GM12873 (cell line): ENCODE results near the gene NFKB1.

ENCODE experiments used
- TF ChIP-seq, protein P1 (sequence below): IDR thresholded peaks from 2 replicates; pipeline ENCODE4 v1.5.1; 2012; ENCODE audit warnings: low read depth, mild to moderate bottlenecking, moderate library complexity, low read length, control low read depth; ENCODE audit not compliant: insufficient read depth; ENCODE audit errors: missing control alignments

The NFKB1 gene

DNA sequence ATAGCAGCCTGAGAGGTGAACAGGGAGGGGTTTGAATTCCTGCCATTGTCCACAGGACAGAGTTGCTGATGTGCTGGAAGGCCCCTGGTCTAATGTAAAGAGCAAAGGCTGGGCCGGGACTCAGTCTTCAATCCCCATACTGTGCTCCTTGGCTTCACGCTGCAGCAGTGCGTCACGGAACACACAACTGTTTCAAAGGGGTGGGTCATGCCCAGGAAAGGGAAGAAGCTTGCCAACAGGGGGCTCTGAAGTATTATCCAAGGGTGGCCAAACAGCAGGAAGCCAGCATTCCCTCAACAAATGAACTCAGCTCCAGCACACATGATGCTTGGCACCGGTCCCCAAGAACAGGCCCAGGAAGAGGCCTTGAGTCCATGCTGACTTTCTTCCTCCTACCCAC is 122.5 kb downstream of the NFKB1 start:
- TF ChIP-seq, protein P1, sequence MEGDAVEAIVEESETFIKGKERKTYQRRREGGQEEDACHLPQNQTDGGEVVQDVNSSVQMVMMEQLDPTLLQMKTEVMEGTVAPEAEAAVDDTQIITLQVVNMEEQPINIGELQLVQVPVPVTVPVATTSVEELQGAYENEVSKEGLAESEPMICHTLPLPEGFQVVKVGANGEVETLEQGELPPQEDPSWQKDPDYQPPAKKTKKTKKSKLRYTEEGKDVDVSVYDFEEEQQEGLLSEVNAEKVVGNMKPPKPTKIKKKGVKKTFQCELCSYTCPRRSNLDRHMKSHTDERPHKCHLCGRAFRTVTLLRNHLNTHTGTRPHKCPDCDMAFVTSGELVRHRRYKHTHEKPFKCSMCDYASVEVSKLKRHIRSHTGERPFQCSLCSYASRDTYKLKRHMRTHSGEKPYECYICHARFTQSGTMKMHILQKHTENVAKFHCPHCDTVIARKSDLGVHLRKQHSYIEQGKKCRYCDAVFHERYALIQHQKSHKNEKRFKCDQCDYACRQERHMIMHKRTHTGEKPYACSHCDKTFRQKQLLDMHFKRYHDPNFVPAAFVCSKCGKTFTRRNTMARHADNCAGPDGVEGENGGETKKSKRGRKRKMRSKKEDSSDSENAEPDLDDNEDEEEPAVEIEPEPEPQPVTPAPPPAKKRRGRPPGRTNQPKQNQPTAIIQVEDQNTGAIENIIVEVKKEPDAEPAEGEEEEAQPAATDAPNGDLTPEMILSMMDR: peak; percentile 7

DNA sequence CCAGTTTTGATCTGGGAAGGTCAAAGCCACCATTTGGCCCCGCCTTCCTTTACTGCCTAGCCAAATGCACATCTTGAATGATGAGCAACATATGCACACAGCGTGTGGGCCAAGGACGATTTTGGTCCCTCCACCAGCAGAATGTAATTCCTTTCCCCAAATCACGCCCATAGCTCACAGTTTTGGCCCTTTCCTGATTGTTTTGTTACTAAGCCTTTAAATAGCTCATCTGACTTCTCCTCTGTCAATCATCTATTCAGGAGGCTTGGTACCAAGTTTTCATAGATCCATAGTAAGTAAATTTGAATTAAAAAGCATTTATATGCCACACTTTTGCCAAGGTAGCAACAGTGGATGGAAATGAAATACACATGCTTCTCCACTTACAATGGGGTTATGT is 123.3 kb downstream of the NFKB1 start:
- TF ChIP-seq, protein P1: no peak

DNA sequence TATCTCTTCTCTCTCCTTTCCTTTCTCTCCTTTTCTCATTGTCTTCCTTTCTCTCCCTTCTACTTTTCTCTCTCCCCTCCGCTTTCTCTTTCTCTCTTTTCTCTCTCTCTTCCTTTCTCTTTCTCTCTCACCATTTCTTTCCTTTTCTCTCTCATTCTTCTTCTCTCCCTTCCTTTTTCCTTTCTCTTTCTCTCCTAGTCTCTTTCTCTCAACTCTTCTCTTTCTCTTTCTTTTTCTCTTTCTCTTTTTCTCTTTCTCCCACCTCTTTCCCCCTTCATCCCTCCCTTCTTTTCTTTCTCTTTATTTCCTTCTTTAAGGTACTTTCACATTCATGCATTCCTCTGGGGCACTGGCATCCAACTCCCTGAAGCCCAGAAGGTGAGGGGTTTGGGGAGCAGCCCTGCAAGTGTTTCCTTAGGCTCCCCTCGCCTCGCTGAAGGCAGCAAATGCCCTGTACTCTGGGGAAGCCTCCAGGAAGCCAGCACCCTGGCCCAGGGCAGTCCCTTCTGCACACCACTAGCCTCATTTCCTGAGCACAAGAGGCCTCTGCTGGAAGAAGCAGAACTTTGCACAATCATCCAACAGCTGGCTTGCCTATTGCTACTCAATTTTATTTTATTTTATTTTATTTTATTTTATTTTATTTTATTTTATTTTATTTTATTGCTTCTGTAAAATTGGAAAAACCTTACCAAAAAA is 124.2 kb downstream of the NFKB1 start:
- TF ChIP-seq, protein P1: peak; percentile 65

DNA sequence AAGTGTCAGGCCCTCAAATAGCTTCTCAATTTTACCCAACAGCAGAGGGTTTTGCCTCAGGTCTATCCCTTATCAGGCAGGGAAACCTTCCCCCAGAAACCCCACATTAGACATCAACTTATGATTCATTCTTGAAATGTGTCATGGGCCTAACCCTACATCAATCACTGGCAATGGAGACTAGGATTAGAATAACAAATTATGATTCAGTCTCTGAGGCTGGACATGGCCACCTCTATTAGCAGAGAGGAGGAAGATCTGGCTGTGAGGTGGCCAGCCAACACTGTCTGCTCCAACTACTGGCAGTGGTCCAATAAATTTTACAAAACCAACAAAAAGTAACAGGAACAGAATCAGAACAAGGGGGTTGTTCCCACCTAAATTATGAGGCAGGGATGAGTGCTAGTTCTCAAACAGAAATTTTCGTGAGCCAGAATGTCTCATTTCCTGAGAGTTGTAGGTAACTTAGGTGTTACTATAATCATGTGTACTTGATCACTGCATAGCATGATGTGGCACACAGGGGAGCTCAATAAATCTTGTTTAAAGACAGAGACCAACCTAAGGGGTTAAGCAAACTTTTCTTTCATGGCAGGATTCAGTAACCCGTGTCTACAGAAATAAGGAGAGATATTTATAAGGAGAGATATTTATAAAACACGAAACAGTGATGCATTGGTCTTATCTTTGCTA is 126.8 kb downstream of the NFKB1 start:
- TF ChIP-seq, protein P1: no peak

DNA sequence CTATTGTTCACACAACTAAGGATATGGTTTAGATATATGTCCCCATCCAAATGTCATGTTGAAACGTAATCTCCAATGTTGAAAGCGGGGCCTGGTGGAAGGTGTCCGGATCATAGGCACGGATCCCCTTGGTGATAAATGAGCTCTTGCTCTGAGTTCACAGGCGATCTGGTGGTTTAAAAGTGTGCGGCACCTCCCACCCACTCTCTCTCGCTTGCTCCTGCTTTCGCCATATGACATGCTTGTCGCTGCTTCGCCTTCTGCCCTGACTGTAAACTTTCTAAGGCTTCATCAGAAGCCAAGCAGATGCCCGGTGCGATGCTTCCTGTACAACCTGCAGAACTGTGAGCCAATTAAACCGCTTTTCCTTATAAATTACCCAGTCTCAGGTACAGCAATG is 128.5 kb downstream of the NFKB1 start:
- TF ChIP-seq, protein P1: no peak

DNA sequence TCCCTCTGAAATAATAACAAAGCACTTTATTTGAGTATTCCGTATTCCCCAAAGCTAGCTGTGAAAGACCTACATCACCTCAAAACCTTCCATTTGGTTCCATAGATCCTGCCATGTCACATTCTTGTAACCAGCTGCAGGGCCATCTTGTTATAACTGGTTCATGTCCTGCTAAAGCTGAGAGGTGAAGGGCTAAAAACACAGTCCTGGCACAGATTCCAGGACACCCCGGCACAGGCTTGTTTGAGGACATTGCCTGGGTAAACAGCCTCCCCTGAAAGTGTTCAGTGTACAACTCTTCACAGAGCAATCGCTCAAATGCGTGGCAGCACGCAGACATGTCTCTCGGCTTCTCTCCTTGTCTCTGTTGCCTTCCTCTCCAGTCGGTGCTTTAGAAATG is 130.5 kb downstream of the NFKB1 start:
- TF ChIP-seq, protein P1: no peak

DNA sequence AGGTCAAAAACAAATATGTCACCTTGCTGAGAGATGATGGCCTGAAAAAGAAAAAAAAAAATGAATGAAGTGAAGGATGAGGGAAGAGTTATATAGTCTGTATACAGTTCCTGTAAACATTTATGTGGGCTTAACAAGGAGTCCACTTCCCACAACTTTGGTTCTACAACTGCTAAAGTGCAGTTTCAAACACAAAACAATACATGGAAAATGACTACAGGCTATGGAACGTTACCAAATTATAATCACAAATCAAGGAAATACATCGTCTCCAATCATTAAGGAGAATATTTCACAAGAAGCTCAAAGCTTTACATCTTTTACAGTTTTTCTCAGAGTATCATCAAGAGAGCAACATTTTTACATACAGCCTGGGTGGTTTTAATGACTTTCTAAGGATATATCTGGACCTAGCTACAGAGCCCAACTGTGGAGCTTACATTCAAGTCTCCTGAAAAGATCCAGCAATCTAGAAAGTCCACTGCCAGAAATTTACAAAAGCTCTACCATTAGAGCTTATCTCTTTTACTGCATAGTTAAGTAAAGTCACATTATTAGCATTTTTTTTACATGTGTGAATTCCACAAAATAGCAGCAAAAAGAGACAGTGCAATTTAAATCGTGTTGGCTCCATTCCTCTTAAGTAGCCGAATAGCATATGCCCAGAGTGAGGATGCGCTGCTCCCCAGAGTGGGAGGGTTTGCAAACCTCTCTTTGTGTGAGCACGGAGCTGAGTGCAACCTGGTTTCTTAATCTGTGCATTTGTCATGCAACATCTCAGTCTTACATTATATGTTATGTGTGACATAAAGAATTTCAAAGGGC is 131.3 kb downstream of the NFKB1 start:
- TF ChIP-seq, protein P1: no peak
